Measurements from ENCODE around the gene LSM6.
A peak's percentile ranks its signal among the peaks of the same experiment; 100 is the strongest.

The LSM6 gene

DNA sequence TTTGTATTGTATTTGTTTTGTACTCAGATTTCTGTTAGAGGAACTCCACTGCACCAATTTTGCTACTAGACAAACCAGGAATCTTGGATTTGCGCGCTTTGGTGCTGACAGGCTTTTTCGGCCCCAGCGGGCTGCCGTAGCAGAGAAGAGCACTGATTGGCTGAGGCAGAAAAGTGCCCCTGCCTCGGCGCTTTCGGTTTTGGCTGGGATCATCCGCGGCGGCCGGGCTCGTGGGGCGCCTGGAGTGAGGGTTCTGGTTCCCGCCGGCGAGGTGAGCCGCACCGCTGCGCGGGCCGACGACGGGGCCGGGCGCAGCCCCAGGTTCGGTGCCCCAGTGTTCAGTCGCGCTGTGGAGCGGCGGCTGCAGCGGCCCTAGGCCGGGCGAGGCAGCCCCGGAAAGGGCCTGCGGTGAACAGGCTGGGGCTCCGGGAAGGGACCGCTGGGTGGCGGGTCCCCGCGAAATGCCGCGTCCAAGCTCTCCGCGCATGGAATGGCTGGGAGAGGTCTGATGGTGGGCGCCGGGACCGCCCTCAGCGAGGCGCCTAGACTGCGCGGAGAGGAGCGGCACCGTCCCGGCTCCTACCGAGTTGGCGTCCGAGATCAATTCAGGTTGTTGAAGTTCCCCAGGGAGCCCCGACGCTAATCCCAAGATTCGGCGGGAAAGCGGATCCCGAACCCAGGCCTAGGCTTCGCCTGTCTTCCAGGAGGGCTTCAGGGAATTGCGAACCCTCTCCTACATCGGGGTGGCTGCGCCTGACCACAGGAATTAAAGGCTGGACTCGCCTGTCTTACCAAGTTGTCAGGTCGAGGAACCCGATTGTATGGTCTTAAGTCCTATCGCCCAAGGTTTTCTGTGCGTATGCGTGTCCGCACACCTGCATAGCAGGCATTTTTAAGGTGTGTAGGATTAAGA lies at the start of gene LSM6:
Gene LSM6, plus strand, starts transcription at position 178 of the 913 bp plus-strand sequence. CDS start 7,204 bp downstream, outside the sequence.
- peak; percentile 29 for DNase-seq

DNA sequence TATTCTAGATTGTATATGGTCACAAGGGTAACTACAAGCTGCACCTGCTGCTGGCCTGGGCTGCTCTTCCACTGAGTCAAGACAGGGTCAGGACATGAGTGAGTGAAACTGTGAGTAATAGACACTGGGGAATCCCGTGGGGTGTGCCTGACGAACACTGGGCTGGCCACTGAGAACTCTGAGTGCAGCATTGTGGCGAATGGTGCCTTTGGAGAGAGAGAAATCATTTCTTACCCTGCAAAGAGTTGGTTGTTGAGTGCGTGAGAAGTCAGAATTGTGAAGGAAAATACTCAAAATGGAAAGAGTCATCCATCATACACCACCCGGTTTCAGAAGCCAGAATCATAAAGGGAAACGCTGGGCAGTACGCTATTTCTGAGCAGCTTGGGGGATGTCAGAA lies 43.1 kb upstream of the LSM6 start:
- DNase-seq: no peak

DNA sequence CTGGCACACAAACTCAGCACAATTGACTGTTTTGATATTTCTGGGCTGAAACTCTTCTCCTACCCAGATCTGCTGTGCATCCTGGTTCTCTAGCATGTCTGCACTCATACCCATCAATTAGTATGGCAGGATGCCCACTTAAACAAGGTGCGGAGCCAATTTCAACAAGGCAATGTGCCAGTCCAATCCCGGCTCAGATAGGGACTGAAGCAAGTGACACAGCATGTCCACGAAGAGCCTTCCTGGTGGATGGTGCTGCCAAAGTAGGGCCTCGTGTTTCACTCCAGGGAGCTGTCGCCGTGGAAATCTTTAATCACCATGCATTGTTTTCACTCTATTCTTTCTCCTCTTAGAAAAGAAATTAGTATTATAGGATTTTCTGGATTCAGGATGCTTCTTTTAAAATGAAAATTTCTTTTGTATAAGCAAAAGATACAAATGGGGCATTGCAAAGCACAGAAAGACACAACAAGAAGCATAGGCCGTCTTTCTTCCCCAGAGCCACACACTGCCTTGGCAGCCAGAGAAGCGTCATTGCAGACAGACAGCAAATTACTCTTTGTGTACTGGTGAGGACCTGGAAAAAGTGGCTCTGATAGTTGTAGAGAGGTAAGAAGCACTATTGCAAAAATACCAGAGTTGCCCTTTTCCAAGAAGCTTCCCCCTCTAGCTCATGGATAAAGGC lies 40.6 kb upstream of the LSM6 start:
- DNase-seq: no peak

DNA sequence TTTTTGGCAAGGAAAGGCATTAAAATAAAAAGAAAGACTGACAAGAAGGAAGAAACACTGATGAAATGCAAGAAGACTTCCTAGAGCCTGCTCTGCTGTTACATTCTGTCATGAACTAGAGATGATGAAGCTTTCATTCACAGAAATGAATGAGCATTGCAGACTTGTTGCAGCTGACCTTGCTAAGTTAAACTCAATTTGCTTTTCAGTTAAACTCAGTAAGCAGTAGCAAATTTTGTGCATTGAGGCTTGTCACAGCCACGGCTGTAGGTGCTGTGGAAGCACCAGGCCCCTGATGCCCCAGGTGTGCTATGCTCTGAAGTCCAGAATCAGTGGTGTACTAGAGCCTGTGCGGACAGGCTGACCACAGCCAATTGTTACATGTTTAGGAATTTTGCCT lies 39.6 kb upstream of the LSM6 start:
- no peak for DNase-seq

DNA sequence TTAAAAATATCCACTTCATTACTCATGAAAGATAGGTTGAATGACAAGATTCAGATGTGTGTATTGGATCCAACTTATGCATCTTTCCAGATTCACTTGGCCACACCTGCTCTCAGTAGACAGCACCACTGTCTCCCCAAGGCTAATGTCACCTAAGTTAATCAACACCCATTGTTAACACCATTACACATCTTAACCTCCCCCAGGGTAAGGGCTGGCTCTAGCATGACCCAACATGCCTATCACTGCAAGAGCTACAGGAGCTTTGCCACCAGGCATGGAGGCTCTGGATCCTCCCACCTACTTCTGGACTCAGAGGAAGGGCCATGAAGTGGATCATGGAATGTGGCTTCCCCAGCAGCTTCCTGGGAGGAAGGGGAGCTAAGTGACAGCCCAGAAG lies 32.8 kb upstream of the LSM6 start:
- no peak for DNase-seq

DNA sequence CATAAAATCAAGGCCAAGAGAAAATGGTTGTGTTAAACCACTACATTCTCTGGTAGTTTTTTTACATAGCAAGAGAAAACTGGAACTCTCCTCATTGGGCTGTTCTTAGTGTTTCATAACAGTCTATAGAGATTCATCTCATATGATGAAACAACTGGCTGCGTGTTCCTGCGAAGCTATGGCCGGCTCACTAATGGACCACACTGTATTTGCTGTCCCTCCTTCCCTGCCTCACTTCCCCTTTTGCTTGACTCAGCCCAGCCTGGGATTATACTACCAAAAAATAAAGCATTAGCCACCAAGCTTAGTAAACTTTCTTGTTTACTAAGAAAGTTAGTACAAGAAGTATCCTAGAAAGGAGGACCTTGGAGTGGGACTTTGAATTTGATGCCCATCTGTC lies 31.6 kb upstream of the LSM6 start:
- no peak for DNase-seq

DNA sequence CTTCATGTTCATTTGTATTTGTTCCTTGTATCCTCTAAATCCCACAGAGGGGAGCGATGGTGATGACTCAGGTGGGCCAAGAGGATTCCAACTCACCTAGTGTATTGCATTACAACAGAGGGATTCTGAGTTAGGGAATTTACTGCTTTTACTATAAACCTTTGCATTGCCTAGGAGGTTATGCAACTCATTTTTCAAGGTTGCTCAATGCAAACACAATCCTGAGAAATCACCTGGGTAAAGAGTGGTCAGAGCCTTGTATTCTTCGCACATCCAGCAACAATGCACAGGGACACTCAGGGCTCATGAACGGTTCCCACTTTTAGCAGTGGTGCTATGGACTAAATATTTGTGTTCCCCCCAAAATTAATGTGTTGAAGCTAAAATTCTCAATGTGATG lies 28.6 kb upstream of the LSM6 start:
- no peak for DNase-seq

DNA sequence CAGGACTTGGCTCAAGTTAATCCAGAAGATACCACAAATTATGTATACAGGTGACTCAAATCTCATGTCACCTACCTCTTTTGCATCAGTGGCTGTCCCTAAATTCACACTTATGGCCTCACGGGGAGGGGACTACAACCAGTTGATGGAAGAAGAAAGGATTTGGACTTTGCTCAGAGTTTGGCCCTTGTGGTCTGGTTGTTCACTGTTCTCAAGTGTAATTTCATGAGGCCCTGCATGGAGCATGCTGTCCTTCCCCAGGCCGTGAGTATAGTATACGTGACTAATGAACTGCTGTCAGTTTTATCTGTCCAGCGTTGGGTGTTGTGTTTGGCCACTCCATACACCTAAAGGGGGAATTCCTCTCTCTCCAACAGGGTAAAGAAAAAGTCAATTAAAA lies 27.5 kb upstream of the LSM6 start:
- DNase-seq: no peak

DNA sequence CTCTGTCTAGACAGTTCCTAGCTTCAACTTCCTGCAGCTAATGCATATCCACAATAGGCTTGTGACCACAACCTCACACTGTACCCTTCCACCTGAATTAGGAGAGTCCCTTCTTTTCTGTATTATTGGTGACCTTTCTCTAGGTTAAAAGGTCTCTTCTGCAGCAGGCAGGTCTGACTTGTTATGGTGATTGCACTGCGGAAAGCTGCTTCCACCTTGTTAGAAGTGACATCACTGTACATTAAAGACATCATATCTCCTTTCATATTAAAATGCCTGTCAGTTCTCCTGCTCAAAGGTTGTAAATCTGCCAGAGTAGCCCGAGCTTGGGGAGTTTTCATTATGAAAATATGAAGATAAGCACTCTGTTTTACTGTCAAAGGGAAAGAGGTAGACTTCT lies 21.5 kb upstream of the LSM6 start:
- DNase-seq: no peak

DNA sequence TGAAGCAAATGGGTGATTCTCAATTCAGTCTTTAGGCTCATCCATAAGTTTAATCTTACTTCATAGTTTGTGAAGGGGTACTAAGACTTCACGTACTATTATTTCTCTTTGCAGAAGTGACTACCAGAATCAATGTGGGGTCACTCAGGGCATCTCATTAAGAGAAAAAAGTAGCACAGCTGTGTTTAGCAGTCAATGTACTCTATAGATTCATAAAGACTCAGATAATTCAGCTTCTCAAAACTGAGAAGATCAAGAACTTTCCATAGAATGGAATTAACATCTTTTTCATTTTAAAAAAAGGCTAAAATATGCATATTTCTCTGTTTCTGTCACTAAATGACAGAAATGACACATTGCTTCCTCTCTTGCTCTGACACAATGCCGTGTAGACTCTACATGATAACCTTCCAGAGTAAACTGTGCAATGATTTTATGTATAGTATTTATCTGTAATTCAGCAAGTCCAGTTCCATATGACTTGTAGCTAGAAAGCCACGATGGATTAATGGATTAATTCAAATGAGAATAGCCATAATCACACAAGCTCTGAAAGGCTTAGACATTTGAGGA lies 20.3 kb upstream of the LSM6 start:
- no peak for DNase-seq

DNA sequence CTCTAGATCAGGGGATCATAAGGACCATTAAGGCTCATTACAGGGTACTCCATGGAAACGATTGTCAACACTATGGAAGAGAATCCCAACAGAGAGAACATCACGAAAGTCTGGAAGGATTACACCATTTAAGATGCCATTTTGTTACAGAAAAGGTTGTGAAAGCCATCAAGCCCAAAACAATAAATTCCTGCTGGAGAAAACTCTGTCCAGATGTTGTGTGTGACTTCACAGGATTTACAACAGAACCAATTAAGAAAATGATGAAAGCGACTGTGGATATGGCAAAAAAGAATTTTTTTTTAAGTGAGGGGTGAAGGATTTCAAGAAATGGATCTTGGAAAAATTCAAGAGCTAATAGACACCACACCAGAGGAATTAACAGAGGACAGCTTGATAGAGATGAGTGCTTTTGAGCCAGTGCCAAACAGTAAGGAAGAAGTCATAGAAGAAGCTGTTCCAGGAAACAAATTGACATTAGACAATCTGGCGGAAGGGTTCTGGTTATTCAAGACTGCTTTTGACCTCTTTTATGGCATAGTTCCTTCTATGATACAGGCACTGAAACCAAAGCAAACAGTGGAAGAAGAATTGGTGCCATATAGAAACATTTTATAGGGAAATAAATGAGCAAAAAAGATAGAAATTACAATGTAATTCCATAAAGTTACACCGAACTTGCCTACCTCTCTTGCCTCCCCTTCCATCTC lies 17.3 kb upstream of the LSM6 start:
- no peak for DNase-seq

DNA sequence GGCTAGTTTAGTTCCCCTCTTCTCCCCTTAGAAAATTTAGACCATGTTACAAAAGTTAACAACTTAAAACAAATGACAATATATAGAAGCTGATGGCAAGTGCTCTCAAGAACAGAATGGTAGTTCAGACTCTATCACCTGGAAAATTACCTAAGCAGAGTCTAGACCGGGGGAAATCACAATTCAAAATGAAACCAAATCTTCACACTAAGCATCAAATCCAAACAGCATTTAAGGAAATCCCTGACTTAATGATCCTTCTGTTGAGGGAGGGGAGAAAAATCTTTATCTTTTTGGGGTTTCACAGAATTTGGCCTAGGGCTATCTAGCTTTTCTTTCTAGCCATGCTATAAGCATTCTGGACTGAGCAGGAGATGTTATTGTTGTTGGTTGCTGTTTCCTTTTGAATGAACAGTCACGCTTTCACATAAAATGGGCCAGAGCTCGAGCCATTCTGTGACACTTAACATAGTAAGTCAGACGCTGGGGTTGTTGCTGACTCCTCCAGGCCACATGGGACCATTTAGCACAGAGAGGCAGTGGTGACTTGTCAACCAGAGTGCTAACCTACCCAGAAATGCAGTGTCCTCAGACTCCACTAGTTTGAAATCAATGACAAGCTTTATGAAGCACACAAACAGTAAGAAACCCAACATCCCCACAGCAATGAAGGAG lies 16.0 kb upstream of the LSM6 start:
- DNase-seq: no peak

DNA sequence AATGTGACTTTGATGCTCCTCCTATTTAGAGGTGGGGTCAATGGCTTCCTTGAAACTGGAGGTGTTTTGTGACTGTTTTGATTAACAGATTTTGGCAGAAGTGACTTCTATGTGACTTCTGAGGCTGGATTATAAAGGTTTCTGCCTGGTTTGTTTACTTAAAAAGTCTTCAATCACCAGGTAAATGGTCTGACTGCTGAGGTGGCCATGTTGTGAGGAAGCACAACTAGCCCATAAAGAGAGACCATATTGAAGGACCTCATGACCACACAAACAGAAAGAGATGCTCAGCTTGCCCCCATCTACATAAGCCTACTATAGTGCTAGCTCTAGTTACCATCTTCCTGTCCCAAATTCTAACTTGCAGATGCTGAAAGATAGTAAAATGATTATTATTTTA lies 14.3 kb upstream of the LSM6 start:
- DNase-seq: no peak

DNA sequence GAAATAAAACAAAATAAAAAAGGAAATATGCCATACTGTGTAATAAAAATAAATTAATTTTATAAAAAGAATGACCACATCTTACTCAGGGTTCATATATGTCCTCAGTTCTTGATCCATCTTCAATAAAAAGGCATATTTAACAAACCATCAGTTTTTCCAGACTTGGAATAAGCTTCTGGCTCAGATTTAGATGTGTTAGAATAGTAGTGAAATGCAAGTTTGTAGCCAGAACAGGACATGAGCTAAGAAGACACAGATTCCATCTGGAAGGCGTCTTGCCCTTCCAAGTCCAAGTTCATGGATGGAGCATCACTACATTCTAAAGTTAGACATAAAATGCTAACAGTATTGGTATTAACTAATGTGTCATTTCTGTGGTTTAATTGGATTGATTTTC lies 10.3 kb upstream of the LSM6 start:
- no peak for DNase-seq

DNA sequence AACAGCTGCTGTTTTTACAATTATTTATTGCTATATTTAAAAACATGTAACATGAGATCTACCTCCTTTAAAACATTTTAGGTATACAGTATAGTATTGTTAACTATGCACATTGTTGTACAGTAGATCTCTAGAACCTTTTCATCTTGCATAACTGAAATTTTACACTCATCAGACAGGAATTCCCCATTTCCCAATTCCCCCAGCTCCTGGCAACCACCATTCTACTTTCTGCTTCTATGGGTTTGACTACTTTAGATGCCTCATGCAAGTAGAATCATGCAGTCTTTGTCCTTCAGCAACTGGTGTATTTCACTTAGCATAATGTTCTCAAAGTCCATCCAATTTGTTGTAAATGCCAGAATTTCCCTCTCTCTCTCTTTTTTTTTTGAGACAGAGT lies 9.7 kb upstream of the LSM6 start:
- no peak for DNase-seq

DNA sequence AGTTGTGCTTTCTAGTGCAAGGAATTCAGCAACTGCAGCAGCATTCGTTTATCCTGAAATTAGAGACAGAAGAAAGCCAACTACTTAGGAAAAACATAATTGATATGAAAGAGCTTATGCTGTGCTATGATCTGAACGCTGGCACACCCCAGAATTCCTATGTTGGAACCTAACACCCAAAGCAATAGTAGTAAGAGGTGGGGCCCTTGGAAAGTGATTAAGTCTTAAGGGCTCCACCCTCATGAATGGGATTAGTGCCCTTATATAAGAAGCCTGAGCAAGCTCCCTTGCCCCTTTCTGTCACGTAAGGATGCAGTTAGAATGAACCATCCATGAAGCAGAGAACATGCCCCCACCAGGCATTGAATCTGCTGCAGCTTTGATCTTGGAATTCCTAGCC lies 5.4 kb upstream of the LSM6 start:
- no peak for DNase-seq

DNA sequence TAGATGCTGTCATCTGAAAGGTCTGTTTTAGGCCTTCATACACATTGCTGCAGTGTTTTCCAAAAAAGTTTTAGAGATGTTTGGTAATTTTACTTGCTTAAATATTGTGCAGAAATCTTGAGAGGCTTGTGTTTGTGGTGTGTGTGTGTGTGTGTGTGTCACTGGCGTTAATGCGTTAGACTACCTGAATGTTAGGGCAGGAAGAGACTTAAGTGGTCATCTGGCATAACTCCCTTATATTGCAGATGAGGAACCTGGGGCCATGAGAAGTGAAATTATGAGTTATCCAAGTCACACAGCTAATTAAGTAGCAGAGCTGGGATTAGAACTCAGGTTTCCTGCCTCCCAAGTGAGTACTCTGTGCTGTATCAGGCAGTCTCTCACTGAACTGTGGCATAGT lies 1.4 kb downstream of the LSM6 start:
- DNase-seq: no peak

DNA sequence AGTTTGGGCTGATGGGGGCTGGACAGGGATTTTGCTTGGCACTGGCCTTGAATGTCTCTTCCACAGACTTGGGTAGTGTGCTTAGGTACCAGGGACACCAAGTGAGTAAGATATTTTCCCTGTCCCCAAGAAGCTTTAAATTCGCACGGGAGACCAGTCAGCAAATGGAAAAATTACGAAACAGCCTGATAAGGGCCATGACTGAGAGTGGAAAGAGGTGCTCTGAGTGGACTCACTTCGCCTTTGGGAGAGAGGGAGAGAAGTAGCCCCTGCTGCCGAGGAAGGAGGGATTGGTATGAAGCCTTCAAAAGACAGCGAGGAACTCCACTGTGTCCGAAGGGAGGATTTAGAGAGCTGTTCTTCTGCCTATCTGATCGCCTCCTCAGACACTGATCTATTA lies 2.6 kb downstream of the LSM6 start:
- DNase-seq: no peak

DNA sequence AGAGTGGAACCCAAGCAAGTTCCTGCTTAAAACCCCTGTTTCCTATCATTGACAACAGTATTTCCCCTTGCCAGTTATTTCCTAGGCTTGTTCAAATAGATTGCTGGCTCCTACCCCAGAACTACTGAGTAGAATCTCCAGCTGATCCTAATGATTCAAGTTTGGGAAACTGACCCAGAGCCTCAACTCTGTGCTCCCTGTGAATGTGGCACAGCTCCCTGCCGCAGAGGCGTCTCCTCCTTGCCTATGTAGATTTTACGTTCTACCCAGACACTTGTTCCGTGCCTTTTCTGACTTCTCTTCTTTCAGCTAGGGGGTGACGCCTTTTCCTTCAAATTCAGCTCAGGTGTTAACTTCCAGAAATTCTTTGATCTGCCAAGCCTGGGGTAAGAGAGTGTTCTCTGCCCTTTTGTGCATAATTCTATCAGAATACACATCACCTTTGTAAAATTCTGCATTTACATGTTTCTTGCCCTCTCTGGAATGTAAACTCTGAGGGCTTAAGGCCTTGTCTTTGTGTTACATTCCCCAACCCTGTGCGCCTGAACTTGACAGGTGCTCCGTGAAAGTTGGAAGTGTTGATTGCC lies 4.4 kb downstream of the LSM6 start:
- no peak for DNase-seq

DNA sequence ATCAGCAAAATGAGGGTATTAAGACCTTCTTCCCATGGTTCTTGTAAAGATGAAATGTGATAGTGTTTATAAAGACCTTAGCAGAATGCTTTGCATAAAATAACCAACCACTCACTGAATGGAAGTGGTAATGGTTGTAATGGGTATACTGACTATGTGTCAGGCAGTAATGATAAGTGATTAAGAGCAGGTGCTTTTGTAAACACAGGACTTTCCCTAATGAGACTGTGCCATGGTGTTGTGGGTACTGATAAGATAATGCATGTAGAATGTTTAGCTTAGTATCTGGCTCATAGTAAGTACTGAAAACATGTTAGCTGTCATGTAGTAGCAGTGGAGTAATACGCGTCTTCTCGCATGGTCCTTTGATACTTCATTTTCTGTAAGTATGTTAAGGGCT lies 6.9 kb downstream of the LSM6 start:
- no peak for DNase-seq

DNA sequence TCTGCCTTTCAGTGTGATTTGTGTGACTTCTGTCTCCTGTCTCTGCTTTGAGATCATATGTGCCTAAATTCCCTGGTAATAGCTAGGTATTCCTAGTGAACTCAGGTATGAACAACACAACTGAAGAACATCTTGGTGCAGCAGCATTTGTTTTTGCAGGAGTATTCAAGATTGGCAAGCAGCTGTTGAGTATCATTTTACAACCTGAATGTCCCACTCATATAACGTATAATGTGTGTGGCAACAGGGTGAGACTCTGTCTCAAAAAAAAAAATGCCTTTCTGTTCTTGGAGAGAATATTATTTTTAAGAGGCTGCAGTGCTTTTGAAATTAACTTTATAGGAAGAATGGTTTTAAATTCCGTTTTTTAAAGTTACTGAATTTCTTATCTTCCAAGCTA lies 7.7 kb downstream of the LSM6 start:
- no peak for DNase-seq

DNA sequence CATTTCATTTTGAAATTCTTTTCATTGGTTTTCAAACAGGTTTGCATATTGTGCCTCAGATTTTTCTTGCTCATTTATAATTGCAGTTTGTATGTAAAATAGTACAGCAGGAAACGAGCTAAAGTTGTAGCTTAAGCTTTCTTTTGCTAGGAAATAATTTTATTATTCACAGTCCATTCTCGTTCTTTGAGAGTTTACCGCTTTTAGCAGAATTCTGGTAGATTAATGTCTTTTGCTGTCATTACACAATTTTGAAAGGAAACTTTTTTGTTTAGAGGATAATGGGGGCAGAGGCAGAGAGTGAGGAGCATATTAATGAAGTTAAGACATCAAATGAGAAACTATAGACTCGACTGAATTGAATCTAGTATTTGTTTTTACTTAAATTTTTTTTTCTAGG lies 10.5 kb downstream of the LSM6 start:
- DNase-seq: no peak

DNA sequence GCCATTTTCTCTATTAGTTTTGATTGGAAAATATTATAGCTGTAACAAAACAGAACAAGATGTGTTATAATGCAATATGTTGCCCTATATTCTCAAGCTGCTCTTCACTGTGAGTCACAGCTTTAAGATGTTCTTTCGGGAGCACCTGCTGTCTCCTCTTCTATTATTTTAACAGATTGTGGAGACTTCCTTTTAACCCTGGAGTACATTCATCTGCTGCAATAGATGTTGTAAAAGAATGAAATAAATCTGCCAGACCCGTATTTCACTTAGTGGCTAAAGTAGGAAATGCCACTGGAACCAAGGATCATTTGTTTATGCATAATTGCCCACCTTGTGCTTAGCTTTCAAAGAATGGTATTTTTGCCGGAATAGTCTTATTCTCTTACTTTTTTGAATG lies 11.1 kb downstream of the LSM6 start:
- DNase-seq: no peak
